ENCODE measurements around the gene GRB10.

DNA sequence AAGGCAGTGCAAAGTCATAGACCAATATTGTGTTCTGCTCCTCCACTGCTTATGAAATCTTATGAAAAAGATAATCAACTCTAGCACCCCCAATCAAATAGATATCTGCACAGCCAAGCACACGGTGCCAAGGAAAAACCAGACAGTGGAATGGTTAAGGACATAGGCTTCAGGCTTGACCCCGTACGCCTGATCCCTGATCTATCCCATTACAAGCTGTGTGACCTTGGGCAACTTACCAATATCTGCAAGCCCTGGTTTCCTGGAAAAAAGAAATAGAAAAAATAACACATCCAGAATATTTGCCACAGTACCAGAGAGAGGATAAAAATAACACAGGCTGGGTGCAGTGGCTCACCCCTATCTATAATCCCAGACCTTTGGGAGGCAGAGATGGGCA is 56.9 kb downstream of the GRB10 start:
- TF ChIP-seq BHLHE40 (IDR thresholded peaks at IDR 0.05; ENCODE audit: low read depth, low read length): no peak
- no peak for TF ChIP-seq CEBPB (IDR thresholded peaks at IDR 0.05)
- no peak for TF ChIP-seq CTCF (IDR thresholded peaks at IDR 0.05)
- TF ChIP-seq POLR2A (IDR thresholded peaks at IDR 0.05; ENCODE audit: low read length): no peak
- TF ChIP-seq REST (IDR thresholded peaks at IDR 0.05): no peak
- TF ChIP-seq, protein P1, sequence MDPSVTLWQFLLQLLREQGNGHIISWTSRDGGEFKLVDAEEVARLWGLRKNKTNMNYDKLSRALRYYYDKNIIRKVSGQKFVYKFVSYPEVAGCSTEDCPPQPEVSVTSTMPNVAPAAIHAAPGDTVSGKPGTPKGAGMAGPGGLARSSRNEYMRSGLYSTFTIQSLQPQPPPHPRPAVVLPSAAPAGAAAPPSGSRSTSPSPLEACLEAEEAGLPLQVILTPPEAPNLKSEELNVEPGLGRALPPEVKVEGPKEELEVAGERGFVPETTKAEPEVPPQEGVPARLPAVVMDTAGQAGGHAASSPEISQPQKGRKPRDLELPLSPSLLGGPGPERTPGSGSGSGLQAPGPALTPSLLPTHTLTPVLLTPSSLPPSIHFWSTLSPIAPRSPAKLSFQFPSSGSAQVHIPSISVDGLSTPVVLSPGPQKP (IDR thresholded peaks at IDR 0.05; ENCODE audit: low read depth, low read length): no peak
- no peak for TF ChIP-seq JUNB (IDR thresholded peaks at IDR 0.05)
- TF ChIP-seq RCOR1 (IDR thresholded peaks at IDR 0.05; ENCODE audit: low read depth, low read length): no peak

Measured in A549 (cell line).